Chondrocyte (in vitro differentiated cells): ENCODE results near the gene UBE3D. TPM values are rescaled to one million over a fixed set of nuclear protein-coding genes. Genes with fewer than 3 reads are reported as not detected.

ENCODE experiments used
- DNase-seq: peaks from one replicate; pipeline ENCODE4 v3.0.0; 2021; ENCODE audit warnings: mixed read lengths, low spot score
- H3K27ac Mint-ChIP-seq: one replicate; pipeline ENCODE4 v1.8.0; 2021; ENCODE audit warnings: mild to moderate bottlenecking, moderate library complexity, mixed read lengths; ENCODE audit not compliant: unreplicated experiment
- H3K27me3 Mint-ChIP-seq: 2 replicates; pipeline ENCODE4 v1.8.0; 2021; ENCODE audit warnings: low read depth, mixed read lengths
- H3K36me3 Mint-ChIP-seq: 2 replicates; pipeline ENCODE4 v1.8.0; 2021; ENCODE audit warnings: low read depth, mixed read lengths
- H3K4me1 Mint-ChIP-seq: 2 replicates; pipeline ENCODE4 v1.8.0; 2021; ENCODE audit warnings: low read depth, mild to moderate bottlenecking, mixed read lengths
- H3K4me3 Mint-ChIP-seq: one replicate; pipeline ENCODE4 v1.8.0; 2021; ENCODE audit warnings: mild to moderate bottlenecking, moderate library complexity, mixed read lengths; ENCODE audit not compliant: unreplicated experiment
- H3K9me3 Mint-ChIP-seq: 2 replicates; pipeline ENCODE4 v1.8.0; 2021; ENCODE audit warnings: low read depth, mixed read lengths
- total RNA-seq: library from RNA; stranded (reverse); gene quantifications from 3 replicates; pipeline ENCODE4 v1.2.1, GENCODE V29; 2021
- TF ChIP-seq, protein P1 (sequence below): fragments of 200-600 bp; sonication (generic); IDR thresholded peaks from 2 replicates; pipeline ENCODE4 v1.5.0; 2021; ENCODE audit warnings: antibody characterized with exemption, mild to moderate bottlenecking, moderate library complexity

UBE3D gene
- total RNA-seq, 1 donor from 2014 or later, result 3.0 TPM

DNA sequence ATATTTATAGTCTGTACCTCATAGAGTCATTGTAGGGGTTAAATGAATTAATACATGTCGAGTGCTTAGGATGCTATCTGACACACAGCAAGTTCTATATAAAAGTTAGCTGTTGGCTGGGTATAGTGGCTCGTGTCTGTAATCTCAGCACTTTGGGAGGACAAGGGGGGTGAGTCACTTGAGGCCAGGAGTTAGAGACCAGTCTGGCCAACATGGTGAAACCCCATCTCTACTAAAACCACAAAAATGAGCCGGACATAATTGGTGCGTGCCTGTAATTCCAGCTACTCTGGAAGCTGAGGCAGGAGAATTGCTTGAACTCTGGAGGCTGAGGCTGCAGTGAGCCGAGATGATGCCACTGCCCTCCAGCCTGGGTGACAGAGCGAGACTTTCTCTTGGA is 222.9 kb downstream of the UBE3D start:
- Mint-ChIP-seq H3K4me1 (peaks cover 20% of the 10 kb centered on the region), H3K27ac (peak overlapping the region; percentile 13), H3K36me3 (no peaks in the 10 kb centered on the region), H3K9me3 (peaks cover 4% of the 10 kb centered on the region), H3K27me3 (peaks cover 13% of the 10 kb centered on the region), H3K4me3 (no peak overlapping the region)
- TF ChIP-seq, protein P1, sequence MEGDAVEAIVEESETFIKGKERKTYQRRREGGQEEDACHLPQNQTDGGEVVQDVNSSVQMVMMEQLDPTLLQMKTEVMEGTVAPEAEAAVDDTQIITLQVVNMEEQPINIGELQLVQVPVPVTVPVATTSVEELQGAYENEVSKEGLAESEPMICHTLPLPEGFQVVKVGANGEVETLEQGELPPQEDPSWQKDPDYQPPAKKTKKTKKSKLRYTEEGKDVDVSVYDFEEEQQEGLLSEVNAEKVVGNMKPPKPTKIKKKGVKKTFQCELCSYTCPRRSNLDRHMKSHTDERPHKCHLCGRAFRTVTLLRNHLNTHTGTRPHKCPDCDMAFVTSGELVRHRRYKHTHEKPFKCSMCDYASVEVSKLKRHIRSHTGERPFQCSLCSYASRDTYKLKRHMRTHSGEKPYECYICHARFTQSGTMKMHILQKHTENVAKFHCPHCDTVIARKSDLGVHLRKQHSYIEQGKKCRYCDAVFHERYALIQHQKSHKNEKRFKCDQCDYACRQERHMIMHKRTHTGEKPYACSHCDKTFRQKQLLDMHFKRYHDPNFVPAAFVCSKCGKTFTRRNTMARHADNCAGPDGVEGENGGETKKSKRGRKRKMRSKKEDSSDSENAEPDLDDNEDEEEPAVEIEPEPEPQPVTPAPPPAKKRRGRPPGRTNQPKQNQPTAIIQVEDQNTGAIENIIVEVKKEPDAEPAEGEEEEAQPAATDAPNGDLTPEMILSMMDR, result no peak
- DNase-seq, result no peak

Other genes starting within 250 kb of the UBE3D start
- 17.8 to 25.1 TPM (median 19.0 TPM) in 3 replicates for gene DOP1A, start 1.8 kb upstream of the UBE3D start, total RNA-seq
- 130 to 159 TPM (median 135 TPM) in 3 replicates for gene PGM3, start 127.4 kb upstream of the UBE3D start, total RNA-seq
- 6.4 to 7.8 TPM (median 6.5 TPM) in 3 replicates for gene RWDD2A, start 127.5 kb upstream of the UBE3D start, total RNA-seq